Rectal smooth muscle tissue (tissue), 1 donor: Measurements from ENCODE around the gene ELF2.
"Not testable (repeated sequence)": the region's sequence is repeated elsewhere in the genome, so short reads cannot be mapped to it uniquely, and the experiment has no call there.

ENCODE experiments used
- H3K27ac ChIP-seq: one replicate; pipeline ENCODE4 v1.7.0; 2013; ENCODE audit warnings: low read depth, low read length, inconsistent platforms
- H3K27me3 ChIP-seq: one replicate; pipeline ENCODE4 v1.7.0; 2013; ENCODE audit warnings: low read length; ENCODE audit not compliant: control insufficient read depth, insufficient read depth
- H3K36me3 ChIP-seq: one replicate; pipeline ENCODE4 v1.7.0; 2013; ENCODE audit warnings: low read length; ENCODE audit not compliant: control insufficient read depth, insufficient read depth
- H3K4me1 ChIP-seq: one replicate; pipeline ENCODE4 v1.7.0; 2013; ENCODE audit warnings: low read length; ENCODE audit not compliant: control insufficient read depth, insufficient read depth
- H3K4me3 ChIP-seq: one replicate; pipeline ENCODE4 v1.7.0; 2013; ENCODE audit warnings: low read length
- H3K9ac ChIP-seq: one replicate; pipeline ENCODE4 v1.7.0; 2013; ENCODE audit warnings: low read length

The ELF2 gene

GRCh38 chr4:139126898-139127297 is 50.1 kb downstream of the ELF2 start:
- Histone ChIP-seq H3K4me1 (peaks cover 8% of the 10 kb centered on the region), H3K4me3 (no peak overlapping the region), H3K27ac (no peak overlapping the region), H3K27me3 (no peaks in the 10 kb centered on the region), H3K36me3 (no peaks in the 10 kb centered on the region), H3K9ac (no peak overlapping the region)

GRCh38 chr4:139123910-139124309 is 53.1 kb downstream of the ELF2 start:
- H3K4me1 ChIP-seq: no peaks in the 10 kb centered on the region
- H3K27ac ChIP-seq: no peak overlapping the region
- no peaks in the 10 kb centered on the region for H3K36me3 ChIP-seq
- no peak overlapping the region for H3K9ac ChIP-seq
- no peaks in the 10 kb centered on the region for H3K27me3 ChIP-seq
- no peak overlapping the region for H3K4me3 ChIP-seq

GRCh38 chr4:139118365-139118764 is 58.7 kb downstream of the ELF2 start:
- Histone ChIP-seq H3K36me3 (no peaks in the 10 kb centered on the region), H3K27ac (no peak overlapping the region), H3K4me3 (no peak overlapping the region), H3K4me1 (no peaks in the 10 kb centered on the region), H3K9ac (no peak overlapping the region), H3K27me3 (no peaks in the 10 kb centered on the region)

DNA sequence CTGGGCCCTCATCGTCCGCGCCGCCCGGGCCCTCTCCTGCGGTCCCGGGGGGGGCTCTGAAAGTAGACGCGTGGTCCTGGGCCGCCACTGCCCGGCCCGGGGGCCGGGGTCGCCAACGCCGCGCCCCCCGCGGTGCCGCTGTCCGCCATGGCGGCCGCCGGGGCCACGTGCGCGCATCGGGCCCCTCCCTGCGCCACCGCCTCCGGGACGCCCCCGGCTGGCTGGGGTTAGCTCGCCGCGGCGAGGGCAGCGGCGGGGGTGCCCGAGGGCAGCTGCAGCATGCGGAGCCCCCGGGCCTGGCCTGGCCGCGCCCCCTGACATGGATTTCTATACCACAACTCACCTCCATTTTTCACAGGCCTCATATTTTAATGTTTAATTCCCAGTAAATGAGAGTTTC is 61.8 kb downstream of the ELF2 start:
- H3K4me3 ChIP-seq: no peak overlapping the region
- no peaks in the 10 kb centered on the region for H3K36me3 ChIP-seq
- H3K27ac ChIP-seq: no peak overlapping the region
- H3K4me1 ChIP-seq: no peaks in the 10 kb centered on the region
- H3K27me3 ChIP-seq: no peaks in the 10 kb centered on the region
- H3K9ac ChIP-seq: no peak overlapping the region

GRCh38 chr4:139114795-139115194 is 62.2 kb downstream of the ELF2 start:
- H3K36me3 ChIP-seq, H3K27ac ChIP-seq, H3K9ac ChIP-seq, H3K4me1 ChIP-seq, H3K27me3 ChIP-seq, H3K4me3 ChIP-seq: not testable (repeated sequence)

GRCh38 chr4:139112650-139113049 is 64.4 kb downstream of the ELF2 start:
- H3K36me3 ChIP-seq: no peaks in the 10 kb centered on the region
- no peak overlapping the region for H3K27ac ChIP-seq
- H3K4me1 ChIP-seq: no peaks in the 10 kb centered on the region
- H3K4me3 ChIP-seq: no peak overlapping the region
- no peak overlapping the region for H3K9ac ChIP-seq
- no peaks in the 10 kb centered on the region for H3K27me3 ChIP-seq

GRCh38 chr4:139108567-139109128 is 68.4 kb downstream of the ELF2 start:
- Histone ChIP-seq H3K4me1 (no peaks in the 10 kb centered on the region), H3K36me3 (no peaks in the 10 kb centered on the region), H3K9ac (no peak overlapping the region), H3K4me3 (no peak overlapping the region), H3K27me3 (no peaks in the 10 kb centered on the region), H3K27ac (no peak overlapping the region)

GRCh38 chr4:139099366-139099982 is 77.5 kb downstream of the ELF2 start:
- Histone ChIP-seq H3K27me3 (no peaks in the 10 kb centered on the region), H3K27ac (no peak overlapping the region), H3K36me3 (no peaks in the 10 kb centered on the region), H3K9ac (no peak overlapping the region), H3K4me1 (no peaks in the 10 kb centered on the region), H3K4me3 (no peak overlapping the region)

GRCh38 chr4:139092271-139092670 is 84.7 kb downstream of the ELF2 start:
- H3K4me3 ChIP-seq: no peak overlapping the region
- no peaks in the 10 kb centered on the region for H3K36me3 ChIP-seq
- no peaks in the 10 kb centered on the region for H3K4me1 ChIP-seq
- H3K9ac ChIP-seq: no peak overlapping the region
- H3K27ac ChIP-seq: no peak overlapping the region
- no peaks in the 10 kb centered on the region for H3K27me3 ChIP-seq

GRCh38 chr4:139085141-139085540 is 91.9 kb downstream of the ELF2 start:
- Histone ChIP-seq H3K9ac (no peak overlapping the region), H3K27ac (no peak overlapping the region), H3K27me3 (no peaks in the 10 kb centered on the region), H3K4me3 (peak overlapping the region; percentile 60), H3K4me1 (peaks cover 10% of the 10 kb centered on the region), H3K36me3 (no peaks in the 10 kb centered on the region)

GRCh38 chr4:139084804-139085093 is 92.3 kb downstream of the ELF2 start:
- no peaks in the 10 kb centered on the region for H3K36me3 ChIP-seq
- H3K4me3 ChIP-seq: peak overlapping the region; percentile 60
- peak overlapping the region; percentile 80 for H3K9ac ChIP-seq
- H3K27me3 ChIP-seq: no peaks in the 10 kb centered on the region
- peaks cover 10% of the 10 kb centered on the region for H3K4me1 ChIP-seq
- H3K27ac ChIP-seq: peak overlapping the region; percentile 94

DNA sequence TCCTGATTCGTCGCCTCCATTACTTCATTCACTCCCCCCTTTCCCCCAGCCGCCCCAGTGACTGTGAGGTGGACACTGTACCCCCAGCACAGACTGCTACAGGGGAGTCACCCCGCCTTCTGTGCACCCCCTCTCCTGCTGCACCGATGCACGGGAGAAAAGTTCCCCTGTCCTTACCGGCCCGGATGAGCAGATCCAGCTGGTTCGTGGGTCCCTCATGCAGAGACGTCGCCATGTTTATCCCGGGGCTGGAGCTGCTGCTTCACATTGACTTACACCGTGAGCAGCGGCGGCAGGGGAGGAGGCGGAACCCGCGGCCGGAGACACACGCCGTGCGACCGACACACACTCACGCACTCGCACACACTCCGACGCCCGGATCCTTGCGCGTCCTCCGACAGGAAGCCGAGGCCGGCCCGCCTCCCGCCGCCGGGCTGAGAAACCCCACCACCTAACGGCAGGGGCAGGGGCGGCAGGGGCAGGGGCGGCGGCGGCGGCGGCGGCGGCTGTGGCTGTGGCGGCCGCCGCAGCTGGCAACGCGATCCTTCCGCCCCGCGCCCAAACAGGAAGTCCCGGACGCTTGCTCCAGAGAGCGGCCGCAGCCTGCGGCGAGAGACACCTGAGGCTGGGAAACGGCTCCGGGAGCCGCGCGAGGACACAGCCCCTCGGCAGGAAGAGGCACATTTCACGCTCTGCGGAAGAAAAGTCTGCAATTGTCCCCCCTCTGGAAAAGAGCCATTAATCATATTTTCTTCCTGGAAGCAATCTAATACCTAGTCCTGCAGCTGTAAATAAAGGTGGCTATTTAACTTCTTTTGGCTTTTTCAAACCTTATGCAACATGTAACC is 92.8 kb downstream of the ELF2 start:
- peak overlapping the region; percentile 99 for H3K4me3 ChIP-seq
- peaks cover 11% of the 10 kb centered on the region for H3K4me1 ChIP-seq
- no peaks in the 10 kb centered on the region for H3K36me3 ChIP-seq
- no peaks in the 10 kb centered on the region for H3K27me3 ChIP-seq
- peak overlapping the region; percentile 99 for H3K9ac ChIP-seq
- H3K27ac ChIP-seq: peak overlapping the region; percentile 94

DNA sequence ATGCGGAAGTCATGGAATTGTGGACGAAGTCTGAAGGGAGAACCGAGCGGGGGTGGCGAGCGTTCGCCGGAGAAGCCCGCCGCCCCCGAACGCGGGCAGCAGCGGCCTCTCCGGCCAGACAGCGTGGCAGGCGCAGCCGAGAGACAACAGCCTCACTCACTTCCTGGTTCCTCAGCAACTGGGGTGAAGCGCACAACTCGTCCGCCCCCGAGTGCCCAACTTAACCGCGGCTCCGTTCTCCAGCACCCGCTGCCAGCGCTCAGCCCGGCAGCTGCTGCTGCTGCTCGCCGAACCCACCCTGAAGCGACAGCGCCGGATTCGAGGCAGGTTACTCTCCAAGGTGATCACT is 93.4 kb downstream of the ELF2 start:
- peak overlapping the region; percentile 94 for H3K27ac ChIP-seq
- H3K27me3 ChIP-seq: no peaks in the 10 kb centered on the region
- H3K4me1 ChIP-seq: peaks cover 12% of the 10 kb centered on the region
- H3K4me3 ChIP-seq: peak overlapping the region; percentile 99
- H3K9ac ChIP-seq: peak overlapping the region; percentile 99
- H3K36me3 ChIP-seq: no peaks in the 10 kb centered on the region
